B cell (primary cell): ENCODE measurements around the gene BOC.

ENCODE experiments used
- CTCF ChIP-seq: fragments of 200-600 bp; IDR thresholded peaks from one replicate; pipeline ENCODE4 v1.8.0; 2022; ENCODE audit warnings: antibody characterized with exemption, mild to moderate bottlenecking
- EZH2 ChIP-seq: IDR thresholded peaks from 2 replicates; pipeline ENCODE4 v1.6.1; 2012; ENCODE audit warnings: borderline replicate concordance, low read depth, mild to moderate bottlenecking, moderate library complexity, low read length; ENCODE audit not compliant: insufficient read depth, poor library complexity, severe bottlenecking

GRCh38 chr3:113247068-113247467 is 35.7 kb downstream of the BOC start:
- TF ChIP-seq CTCF (no peak), EZH2 (no peak)
